ENCODE data around the gene SCUBE3.

DNA sequence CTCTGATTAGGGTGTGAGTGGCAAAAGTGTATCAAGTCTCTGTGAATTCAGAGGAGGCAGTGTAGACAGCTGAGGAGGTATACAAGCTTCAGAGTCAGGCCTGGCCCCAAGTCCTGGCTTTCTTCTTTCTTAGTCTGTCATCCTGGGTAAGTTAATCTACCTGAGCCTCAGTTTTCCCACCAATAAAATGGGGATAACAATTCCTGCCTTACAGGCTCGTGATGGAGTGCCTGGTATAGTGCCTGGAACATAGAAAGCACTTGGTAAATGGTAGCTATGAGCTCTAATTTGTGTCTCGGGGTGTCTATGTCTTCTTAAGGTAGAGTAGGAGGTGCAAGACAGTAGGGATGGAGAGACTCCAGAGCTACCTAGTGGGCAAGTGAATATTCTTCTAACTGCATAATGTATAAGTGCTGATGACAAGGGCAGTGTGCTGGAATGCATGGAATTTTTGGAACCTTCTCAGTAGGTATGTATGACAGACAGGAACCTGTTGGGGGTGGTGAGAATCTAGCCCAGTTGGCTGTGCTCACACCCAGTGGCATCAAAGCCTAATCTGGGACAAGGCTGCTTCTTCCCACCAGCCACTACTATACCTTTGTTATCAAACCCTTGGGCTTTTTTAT is 4.0 kb upstream of the SCUBE3 start:
- TF ChIP-seq, protein P1, sequence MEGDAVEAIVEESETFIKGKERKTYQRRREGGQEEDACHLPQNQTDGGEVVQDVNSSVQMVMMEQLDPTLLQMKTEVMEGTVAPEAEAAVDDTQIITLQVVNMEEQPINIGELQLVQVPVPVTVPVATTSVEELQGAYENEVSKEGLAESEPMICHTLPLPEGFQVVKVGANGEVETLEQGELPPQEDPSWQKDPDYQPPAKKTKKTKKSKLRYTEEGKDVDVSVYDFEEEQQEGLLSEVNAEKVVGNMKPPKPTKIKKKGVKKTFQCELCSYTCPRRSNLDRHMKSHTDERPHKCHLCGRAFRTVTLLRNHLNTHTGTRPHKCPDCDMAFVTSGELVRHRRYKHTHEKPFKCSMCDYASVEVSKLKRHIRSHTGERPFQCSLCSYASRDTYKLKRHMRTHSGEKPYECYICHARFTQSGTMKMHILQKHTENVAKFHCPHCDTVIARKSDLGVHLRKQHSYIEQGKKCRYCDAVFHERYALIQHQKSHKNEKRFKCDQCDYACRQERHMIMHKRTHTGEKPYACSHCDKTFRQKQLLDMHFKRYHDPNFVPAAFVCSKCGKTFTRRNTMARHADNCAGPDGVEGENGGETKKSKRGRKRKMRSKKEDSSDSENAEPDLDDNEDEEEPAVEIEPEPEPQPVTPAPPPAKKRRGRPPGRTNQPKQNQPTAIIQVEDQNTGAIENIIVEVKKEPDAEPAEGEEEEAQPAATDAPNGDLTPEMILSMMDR (conservative IDR thresholded peaks at IDR 0.05) = no peak
- TF ChIP-seq EZH2 (IDR thresholded peaks at IDR 0.05; ENCODE audit: low read depth) = no peak
